Measurements from ENCODE around the gene MRTFA.

MRTFA gene

DNA sequence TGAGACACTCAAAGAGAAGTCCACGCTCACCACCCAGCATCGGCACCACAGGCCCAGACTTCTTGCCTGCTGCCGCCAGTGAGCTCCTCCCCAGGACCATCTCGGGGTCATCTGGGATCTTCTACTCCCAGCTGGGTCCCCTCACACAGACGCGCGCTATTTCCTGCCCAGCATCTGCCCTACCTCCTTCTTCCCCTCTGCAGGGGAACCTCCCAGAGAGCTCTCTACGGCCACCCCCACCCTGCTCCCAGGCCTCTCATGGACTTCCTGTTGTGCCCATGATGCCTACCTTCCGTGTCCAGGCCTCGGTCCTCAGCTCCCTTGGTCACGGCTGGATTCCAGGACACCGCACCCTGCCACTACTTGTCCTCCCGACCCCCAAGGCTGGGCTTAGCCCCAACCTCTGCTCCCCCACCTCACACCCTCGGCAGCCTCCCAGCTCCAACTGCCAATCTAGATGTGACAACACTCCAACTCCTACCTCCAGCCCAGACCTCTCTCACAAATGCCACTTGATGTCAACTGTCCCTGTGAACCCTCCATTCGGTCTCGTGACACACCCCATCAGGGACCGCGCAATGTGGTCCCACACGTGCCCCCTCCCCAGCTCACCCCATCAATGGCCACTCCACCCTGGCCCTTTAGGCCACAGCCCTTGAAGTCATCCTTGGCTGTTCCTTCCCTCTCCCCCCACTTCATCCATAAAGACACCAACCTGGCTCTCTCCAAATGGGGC is 220.8 kb downstream of the MRTFA start:
- in situ Hi-C loops (cut with HindIII; ENCODE audit: low sequenced_read_pairs): no loop called here

DNA sequence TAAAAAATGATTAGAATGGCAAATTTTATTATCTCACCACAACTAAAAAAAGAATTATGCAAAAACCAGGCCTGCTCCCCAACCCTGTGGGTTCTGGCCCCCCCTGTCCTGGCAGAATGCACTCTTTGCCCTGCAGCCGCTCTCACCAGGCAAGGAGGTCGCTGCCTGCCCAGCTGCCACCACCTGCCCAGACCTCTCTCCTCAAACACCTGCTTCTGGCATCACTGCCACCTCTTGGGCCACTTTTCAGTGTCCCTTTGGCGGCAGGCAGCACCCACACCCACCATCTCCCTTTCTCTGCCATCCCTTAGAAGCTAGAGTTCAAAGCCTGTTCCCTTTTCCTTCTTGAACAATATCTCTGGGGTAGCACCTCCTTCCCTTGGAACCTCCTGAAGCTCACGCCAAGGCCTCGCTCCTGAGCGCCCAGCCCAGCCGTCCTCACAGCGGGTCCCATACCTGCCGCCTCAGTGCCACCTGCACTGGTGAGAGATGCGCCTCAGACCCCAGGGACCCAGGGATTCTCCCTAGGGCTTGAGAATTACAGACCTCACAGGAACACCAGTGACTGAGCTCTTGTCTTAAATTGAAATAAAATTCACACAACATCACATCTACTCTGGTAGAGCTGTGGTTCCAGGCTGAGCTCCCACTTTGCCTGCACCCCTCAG is 221.5 kb downstream of the MRTFA start:
- in situ Hi-C loops (cut with HindIII; ENCODE audit: low sequenced_read_pairs): no loop called here

DNA sequence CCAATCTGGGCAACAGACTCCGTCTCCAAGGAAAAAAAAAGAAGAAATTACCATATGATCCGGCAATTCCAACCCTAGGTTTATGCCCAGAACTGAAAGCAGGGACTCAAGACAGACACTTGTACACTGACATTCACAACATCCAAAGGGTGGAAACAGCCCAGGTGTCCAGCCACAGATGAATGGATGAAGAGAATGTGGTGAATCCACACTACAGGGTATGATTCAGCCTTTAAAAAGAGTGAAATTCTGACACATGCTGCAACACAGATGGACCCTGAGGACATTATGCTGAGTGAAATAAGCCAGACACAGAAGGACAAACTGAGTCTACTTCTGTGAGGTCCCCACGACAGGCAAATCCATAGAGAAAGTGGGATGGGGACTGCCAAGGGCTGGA is 222.2 kb downstream of the MRTFA start:
- in situ Hi-C loops (cut with HindIII; ENCODE audit: low sequenced_read_pairs): no loop called here

DNA sequence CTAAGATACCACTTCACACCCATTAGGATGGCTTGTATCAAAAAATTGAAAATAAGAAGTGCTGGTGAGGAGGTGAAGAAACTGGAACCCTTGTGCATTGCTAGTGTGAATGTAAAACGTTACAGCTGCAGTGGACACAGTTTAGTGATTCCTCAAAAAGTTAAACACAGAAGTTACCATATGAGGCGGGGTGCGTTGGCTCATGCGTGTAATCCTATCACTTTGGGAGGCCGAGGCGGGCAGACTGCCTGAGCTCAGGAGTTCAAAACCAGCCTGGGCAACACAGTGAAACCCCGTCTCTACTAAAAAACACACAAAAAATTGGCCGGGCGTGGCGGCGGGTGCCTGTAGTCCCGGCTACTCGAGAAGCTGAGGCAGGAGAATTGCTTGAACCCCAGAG is 222.6 kb downstream of the MRTFA start:
- in situ Hi-C loops (cut with HindIII; ENCODE audit: low sequenced_read_pairs): no loop called here

DNA sequence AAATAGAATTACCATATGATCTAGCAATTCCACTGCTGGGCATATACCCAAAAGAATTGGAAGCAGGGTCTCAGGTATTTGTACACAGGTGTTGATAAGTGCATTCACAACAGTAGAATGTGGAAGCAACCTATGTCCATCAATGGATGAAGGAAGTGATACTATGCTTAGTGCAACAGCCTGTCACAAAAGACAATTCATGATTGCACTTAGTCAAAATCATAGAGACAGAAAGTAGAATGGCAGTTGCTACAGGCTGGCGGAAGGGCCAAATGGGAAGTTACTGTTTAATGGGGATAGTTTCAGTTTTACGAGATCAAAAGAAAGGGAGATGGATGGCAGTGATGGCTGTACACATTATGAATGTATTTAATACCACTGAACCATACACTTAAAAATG is 224.1 kb downstream of the MRTFA start:
- in situ Hi-C loops (cut with HindIII; ENCODE audit: low sequenced_read_pairs): no loop called here

DNA sequence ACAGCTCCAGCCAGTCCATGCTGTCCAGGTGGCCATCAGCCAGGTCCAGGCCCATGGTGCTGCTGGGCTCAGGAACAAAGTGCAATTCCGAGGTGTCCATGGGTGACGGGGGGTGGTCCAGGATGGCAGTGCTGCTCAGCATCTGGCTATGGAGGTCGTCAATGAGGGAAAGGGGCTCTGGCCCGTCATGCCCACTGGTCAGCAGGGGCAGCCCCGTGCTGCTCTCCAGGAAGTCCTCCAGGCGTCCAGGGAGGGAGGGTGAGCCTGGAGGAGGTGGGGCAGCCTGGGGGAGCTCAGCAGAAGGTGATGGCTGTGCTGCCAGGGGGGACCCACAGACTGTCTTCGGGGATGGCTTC is 225.0 kb downstream of the MRTFA start:
- in situ Hi-C loops (cut with HindIII; ENCODE audit: low sequenced_read_pairs): no loop called here

DNA sequence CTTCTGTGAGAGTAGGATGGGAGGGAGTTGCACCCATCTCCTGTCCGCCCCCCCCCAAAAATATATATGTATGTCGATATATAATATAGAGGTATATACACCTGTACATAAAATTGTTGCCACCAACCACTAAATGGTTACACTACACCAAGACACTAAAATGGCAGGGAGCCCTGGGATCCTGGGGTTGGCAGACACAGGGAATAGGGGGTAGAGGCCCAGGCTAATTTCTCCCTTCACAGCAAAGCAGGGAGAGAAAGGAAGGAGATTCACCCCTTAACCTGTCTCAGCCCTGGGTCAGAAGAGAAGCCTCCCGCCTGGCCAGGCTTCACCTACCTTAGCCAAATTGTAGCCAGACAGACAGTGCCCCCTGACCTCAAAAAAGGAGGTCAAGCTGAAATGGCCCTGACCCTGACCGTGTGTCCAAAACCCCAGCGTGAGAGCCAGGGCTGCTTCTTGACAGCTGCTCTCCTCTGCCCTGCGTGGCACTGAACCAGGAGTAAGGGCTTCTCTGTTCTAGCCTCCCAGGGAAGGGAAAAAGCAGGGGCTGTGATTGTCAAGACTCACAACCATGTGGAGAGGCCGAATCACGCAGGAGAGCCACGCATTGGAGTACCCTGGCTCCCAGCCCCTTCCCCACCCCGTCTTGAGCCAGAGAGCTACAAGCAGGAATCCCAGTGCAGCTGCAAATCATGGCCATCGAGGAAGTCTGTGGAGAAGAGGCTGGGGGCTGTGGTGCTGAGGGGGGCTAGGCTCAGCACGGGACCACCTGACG is 225.6 kb downstream of the MRTFA start:
- in situ Hi-C loops (cut with HindIII; ENCODE audit: low sequenced_read_pairs): no loop called here

DNA sequence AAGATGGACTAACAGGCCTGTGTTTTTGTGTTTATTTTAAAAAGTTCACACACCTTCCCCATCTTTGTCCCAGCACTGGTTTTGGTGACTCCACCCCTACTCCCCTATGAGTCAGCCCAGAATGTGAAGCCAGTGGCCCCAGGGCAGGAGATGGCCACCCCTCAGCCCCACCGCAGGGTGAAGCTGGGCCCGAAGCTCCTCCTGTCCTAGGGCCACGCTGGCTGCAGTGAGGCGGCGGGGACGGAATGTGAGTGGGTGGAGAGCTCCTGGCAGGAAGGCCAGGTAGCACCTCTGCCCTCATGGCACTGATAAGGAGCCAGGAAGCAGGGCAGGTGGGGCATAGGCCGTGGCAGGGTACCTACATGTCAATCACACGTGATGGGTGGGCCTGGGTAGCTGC is 226.2 kb downstream of the MRTFA start:
- in situ Hi-C loops (cut with HindIII; ENCODE audit: low sequenced_read_pairs): no loop called here

DNA sequence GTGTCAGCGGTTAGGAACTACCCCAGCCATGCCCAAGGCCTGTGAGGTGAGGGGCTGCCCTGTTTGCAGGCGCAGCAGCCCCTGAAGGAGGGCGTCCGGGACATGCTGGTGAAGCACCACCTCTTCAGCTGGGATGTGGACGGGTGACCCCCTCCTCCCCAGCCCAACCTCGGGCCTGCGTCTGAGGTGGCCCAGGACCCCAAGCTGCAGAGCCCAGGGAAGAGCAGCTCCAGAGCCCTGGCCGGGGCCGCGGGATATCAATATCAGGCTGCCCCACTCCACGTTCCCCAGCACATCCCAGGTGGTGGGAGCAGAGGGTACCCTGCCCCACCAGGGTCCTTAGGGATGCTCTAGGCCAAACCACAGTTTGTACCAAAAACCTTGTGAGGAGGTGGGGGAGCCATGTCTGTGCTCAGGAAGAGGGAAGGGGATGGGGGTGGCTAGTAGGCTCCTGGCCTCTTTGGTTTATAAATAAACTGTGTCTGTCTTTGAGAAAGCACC is 226.9 kb downstream of the MRTFA start:
- in situ Hi-C loops (cut with HindIII; ENCODE audit: low sequenced_read_pairs): no loop called here

DNA sequence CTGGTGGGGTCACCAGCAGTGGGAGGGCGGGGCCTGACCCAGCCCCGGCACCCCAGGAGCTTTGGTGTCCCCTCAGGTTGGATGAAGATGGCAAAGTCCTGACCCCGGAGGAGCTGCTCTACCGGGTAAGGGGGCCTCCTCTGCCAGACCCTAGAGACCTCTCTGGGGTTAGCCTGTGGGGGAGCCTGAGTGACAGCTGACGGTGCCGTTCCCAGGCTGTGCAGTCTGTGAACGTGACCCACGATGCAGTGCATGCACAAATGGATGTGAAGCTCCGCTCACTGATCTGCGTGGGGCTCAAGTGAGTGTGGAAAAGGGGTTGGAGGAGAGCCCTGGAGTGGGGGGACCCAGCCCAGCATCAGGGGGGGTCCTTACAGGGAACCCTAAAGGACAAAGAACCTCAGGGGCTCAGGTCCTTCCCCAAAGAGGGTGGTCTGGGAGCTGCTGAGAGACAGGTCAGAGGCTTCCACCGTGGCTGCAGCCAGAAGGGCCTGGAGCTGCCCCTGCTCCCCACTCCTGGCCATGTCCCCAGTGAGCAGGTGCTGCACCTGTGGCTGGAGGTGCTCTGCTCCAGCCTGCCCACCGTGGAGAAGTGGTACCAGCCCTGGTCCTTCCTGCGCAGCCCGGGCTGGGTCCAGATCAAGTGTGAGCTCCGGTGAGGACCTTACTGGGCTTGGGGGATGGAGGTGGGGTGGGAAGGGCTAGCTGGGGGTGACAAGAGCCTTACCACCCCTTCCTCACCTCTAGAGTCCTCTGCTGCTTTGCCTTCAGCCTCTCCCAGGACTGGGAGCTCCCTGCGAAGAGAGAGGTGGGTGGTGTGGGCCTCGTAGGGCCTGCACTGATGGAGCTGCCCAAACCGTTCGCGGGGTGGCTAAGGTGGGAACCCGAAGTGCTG is 227.6 kb downstream of the MRTFA start:
- in situ Hi-C loops (cut with HindIII; ENCODE audit: low sequenced_read_pairs): no loop called here

DNA sequence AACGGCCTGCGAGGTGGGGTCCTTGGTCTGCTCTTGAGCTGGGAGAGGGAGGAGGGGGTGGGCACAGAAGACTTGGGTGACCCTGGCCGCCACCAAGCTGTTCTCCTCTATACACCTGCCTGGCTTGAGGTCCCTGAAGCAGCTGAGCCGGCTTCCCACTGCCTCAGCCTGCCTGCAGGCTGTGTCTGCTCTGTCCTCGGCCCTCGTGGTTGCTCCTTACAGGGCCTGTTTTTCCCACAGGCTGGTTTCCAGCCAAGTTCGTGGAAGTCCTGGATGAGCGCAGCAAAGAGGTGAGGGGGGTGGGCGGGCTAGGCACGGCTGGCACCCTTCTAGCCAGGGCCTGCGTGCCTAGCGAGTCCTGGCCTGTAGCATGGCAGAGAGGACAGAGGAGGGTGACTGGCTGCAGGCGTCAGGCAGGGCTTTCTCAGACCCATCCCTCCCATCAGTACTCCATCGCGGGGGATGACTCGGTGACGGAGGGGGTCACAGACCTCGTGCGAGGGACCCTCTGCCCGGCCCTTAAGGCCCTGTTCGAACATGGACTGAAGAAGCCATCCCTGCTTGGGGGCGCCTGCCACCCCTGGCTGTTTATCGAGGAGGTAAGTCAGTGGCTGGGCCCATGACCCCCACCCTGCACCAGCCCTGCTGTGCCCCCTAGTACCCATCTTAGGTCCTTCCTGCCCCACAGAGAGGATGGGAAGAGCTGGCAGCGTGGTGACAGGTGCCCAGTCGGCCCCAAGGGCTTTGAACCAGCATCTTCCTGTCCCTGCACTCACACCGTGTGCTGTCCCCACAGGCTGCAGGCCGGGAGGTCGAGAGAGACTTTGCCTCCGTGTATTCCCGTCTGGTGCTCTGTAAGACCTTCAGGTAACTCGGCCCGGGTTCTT is 228.4 kb downstream of the MRTFA start:
- in situ Hi-C loops (cut with HindIII; ENCODE audit: low sequenced_read_pairs): no loop called here

DNA sequence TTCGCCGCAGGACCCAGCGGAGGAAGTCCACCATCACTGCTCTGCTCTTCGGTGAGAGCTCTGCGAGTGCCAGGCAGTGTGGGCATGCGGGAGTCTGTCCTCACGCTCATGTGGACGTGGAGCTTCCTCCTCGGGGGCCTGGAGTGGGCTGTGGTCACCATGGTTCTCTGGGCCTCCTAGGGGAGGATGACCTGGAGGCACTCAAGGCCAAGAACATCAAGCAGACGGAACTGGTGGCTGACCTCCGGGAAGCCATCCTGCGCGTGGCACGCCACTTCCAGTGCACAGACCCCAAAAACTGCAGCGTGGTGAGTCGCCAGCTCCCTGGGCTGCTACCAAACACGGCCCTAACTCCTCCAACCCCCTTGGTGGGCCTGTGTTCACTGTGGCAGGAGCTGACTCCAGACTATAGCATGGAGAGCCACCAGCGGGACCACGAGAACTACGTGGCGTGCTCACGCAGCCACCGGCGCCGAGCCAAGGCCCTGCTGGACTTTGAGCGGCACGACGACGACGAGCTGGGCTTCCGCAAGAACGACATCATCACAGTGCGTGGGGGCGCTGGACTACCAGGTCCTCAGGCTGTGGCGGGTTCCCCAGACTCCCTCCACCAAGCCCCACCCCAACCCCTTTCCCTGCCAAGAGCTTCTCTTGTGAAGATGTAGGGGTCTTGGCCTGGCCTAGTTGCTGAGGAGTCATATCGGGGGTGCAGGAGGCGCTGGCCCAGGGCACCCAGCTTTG is 229.3 kb downstream of the MRTFA start:
- in situ Hi-C loops (cut with HindIII; ENCODE audit: low sequenced_read_pairs): no loop called here

DNA sequence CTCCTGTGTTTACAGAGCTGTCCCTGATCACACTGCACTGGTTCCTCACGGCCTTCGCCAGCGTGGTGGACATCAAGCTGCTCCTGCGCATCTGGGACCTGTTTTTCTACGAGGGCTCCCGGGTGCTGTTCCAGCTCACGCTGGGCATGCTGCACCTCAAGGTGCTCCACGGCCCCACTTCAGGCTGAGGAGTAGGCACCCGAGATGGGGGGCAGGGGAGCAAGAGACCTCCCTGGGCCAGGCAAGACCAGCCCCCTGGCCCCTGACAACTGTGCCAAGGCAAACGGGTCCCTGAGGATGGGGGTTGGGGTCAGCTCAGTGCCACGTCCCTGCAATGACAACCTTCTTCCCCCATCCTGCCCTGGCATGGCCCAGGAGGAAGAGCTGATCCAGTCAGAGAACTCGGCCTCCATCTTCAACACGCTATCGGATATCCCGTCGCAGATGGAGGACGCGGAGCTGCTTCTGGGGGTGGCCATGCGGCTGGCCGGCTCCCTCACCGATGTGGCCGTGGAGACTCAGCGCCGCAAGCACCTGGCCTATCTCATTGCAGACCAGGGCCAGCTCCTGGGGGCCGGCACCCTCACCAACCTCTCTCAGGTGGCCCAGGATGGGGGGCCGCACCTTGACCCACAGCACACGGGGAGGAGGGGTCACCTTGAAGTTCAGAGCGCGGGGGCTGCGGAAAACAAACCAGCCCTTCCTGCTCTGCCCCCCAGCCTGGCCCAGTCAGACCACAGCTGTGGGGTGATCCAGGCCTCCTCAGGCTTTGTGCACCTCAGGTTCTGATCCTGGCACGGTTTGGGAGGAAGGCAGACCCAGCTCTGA is 230.2 kb downstream of the MRTFA start:
- in situ Hi-C loops (cut with HindIII; ENCODE audit: low sequenced_read_pairs): no loop called here

DNA sequence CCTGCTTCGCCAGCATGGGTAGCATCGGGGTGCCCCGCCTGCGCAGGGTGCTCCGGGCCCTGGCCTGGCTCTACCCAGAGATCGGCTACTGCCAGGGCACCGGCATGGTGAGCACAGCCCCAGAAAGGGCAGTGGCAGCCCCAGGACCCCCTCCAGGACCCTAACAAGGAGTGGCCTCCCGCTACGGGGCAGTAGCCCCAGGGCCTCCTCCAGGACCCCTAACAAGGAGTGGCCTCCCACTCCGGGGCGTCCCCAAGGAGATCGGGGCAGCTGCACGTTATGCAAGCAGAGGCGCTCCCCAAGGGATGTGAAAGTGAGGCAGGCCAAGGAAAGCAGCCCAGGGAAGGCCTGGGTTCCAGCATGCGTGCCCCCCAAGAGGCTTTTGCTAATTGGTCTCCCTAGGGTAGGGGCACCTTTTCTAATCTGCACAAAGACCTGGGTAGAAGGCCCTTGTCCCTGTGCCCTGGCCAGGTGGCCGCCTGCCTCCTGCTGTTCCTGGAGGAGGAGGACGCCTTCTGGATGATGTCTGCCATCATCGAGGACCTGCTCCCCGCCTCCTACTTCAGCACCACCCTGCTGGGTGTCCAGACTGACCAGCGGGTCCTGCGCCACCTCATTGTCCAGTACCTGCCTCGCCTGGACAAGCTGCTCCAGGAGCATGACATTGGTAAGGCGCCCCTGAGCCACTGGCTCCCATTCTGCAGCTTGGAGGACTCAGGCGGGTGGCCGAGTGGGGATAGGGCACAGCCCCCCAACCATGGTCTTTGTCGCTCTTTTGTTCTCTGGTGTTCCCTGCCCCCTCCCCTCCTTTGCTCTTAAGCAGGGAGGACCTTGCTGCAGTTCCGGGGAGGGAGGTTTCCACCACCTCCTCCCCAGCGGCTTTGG is 231.1 kb downstream of the MRTFA start:
- in situ Hi-C loops (cut with HindIII; ENCODE audit: low sequenced_read_pairs): no loop called here

DNA sequence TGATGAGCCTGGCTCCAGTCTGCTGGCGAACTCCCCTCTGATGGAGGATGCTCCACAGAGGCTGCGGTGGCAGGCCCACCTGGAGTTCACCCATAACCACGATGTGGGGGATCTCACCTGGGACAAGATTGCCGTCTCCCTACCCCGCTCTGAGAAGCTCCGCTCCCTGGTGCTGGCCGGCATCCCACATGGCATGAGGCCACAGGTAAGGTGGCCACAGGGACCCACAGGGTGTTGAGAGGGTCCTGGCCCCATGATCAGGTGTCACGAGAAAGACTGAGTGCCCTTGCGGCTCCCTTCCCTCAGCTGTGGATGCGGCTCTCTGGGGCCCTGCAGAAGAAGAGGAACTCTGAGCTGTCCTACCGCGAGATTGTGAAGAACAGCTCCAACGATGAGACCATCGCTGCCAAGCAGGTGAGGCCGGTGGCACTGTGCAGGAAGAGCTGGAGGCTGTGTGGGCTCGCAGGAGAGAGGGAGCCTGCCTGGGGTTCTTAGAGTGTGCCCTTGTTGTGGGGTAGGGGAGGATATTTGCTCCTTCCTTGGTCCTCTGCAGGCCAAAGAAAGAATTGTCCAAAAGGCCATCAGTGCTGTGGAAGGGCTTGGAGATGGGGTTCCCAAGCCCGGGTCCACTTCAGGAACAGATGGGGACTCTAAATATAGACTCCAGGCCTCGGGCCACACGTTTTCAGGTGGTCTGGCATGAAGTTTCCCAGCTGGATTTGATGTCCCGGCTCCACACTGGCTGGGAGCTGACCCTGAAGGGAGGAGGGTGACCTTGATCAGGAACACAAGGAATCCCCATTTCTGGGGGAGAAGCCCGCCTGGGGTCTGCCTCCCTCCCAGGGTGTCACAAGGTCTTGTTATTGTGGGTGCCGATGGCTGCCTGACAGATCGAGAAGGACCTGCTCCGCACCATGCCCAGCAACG is 232.0 kb downstream of the MRTFA start:
- in situ Hi-C loops (cut with HindIII; ENCODE audit: low sequenced_read_pairs): no loop called here

DNA sequence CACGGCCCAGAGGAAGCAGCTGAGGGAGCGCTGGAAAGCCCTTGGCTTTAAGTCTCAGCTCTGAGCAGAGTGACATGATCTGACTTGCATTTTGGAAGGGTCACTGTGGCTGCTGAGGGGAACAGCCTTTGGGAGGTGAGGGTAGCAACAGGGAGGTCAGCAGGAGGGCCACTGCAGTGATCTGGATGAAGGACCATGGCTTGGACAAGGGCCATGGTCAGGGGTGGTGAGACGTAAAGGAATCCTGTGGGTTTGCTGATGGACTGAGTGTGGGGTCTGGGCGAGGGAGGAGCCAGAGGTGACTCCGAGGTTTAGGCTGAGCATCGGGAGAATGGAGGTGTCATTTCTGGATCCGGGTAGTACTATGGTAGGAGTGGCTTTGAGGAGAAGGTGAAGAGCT is 232.9 kb downstream of the MRTFA start:
- in situ Hi-C loops (cut with HindIII; ENCODE audit: low sequenced_read_pairs): no loop called here
